ENCODE results near the gene WBP1L. TPM values are rescaled to one million over a fixed set of nuclear protein-coding genes. Genes with fewer than 3 reads are reported as not detected.

The WBP1L gene
- total RNA-seq, 1 donor from 2014 or later: 26.6 TPM

- intact Hi-C loops (cut with micrococcal nuclease): no loop called here
These were observed 35.0 kb downstream of the WBP1L start for GRCh38 chr10:102778781-102779180.

GRCh38 chr10:102779680-102780526 lies 36.2 kb downstream of the WBP1L start:
- intact Hi-C loops (cut with micrococcal nuclease): no loop called here

DNA sequence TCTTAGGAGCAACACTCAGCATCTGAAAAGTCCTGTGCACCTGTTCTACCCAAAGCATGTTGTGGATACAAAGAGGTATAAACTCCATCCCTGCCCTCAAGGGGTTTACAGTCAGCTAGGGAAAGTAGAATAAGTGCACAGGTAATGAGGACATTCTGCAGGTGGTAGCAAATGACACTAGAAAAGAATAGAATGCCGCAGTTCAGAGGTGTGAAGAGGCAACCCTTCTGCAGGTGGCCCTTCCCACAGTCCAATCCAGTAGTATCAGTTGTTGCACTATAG lies 36.7 kb downstream of the WBP1L start:
- intact Hi-C loops (cut with micrococcal nuclease): no loop called here

DNA sequence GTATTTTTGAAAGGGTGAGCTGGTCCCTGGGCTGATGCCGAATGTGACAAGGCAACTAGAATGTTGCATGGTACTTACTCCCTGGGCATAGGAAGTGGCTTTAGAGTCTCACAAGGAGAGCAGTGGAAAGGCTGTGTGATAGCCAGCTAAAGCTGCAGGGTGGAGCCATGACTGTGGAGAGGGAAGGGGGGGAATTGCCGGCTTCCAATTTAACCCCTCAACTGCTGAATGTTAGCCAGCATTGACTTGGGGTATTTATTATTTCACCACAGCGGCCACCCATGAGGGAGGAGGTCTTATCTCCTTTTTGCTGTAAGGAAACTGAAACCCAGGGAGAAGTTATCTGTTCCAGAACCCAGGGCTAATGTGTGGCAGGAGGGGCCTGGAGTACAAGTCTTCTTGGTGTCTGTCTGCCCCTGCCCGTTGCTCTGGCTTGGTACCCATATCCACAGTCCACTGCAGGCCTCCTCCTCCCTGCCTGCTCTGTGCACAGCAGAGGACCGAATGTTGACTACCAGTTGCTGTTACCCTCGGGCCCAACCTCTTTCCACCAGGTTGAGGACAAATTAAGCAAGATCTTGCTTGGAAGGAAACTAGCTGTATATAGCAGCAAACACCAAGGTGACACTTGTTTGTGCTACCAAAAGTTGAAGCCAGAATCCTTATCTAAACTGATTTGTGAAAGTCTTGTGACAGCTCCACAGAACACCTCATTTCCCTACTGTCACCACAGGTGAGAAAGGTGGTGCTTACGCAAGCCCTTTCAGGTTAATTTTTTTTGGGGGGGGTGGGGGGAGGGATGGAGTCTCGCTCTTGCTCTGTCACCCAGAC lies 37.6 kb downstream of the WBP1L start:
- intact Hi-C loops (cut with micrococcal nuclease): no loop called here

GRCh38 chr10:102781921-102782557 lies 38.3 kb downstream of the WBP1L start:
- intact Hi-C loops (cut with micrococcal nuclease): no loop called here

DNA sequence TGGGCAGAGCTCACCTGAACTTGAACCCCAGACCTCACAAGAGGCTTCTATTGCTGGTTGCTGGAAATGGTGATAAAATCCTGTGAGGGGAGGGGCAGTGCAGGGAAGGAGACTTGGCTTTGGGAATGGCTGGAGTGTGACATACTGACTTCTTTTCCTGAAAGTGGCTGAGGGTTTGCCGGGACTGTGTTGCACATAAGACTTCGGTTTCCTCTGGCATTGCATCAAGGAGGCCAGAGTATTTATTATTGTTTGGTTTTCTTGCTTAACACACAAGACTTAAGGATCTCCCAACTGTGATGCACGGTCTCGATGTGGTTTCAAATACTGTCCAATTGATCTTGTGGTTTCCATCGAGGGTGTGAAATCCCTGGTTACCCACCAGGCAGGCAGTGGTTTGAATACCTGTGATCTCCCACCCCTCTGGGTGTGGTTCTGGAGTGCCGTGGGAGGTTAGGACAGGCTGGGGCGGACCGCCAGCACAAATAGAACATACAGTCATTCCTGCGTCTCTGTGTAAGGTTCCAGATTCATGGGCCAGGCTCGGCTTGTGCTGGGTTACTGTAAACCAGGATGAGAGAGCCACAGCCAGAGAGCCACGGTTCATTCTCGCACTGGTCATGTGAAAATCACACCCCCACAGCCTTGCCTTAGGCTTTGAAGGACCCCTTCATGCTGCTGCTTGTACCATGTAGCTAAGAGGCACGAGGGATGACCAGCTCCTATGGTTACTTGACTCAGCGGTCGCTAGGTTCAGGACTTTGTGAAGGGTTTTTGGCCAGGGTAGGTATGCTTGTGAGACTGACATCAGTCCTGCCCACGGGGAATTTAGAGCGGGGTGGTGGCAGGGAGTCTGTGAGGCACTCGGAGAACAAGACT lies 39.2 kb downstream of the WBP1L start:
- intact Hi-C loops (cut with micrococcal nuclease): no loop called here

- intact Hi-C loops (cut with micrococcal nuclease): no loop called here
These were observed 39.8 kb downstream of the WBP1L start for GRCh38 chr10:102783568-102783967.

- intact Hi-C loops (cut with micrococcal nuclease): no loop called here
These were observed 42.1 kb downstream of the WBP1L start for GRCh38 chr10:102785818-102786217.

- intact Hi-C loops (cut with micrococcal nuclease): no loop called here
These were observed 48.1 kb downstream of the WBP1L start for GRCh38 chr10:102791754-102792395.

GRCh38 chr10:102795453-102796406 lies 52.0 kb downstream of the WBP1L start:
- intact Hi-C loops (cut with micrococcal nuclease): no loop called here

GRCh38 chr10:102796407-102797176 lies 52.8 kb downstream of the WBP1L start:
- intact Hi-C loops (cut with micrococcal nuclease): no loop called here

- intact Hi-C loops (cut with micrococcal nuclease): no loop called here
These were observed 56.1 kb downstream of the WBP1L start for GRCh38 chr10:102799691-102800471.

DNA sequence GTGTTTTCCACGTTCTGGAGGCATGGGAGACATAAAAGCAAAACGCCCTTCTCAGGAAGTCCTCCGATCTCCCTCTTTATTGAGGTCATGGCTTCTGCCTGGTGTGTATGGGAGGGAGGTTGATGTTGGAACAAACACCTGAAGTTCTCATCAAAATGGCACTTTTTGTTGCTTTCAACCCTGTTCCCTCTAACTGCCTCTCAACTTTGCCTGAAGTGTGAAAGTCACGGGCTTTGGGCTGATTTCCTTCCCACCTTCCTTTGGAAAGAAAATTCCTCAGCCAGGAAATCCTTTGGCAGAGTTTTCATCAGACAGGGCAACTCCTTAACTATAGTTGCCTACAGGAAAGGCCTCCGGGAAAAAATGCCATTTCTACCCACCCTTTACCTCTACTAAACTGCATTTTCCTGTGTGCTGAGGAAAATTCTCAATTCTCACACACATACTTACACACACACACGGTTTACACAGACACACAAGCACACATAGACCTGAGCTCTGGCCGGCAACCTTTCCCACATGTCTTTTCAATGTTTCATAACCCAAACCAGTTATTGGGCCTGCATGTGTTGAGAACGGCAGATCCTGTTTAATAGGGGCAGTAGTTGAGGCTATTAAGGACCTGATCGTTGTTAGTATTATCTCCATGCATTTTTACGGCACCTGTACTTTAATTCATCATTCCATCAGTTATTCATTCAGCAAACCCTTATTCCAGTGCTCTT lies 57.0 kb downstream of the WBP1L start:
- intact Hi-C loops (cut with micrococcal nuclease): no loop called here

- intact Hi-C loops (cut with micrococcal nuclease): no loop called here
These were observed 57.7 kb downstream of the WBP1L start for GRCh38 chr10:102801496-102801895.

GRCh38 chr10:102801978-102802377 lies 58.2 kb downstream of the WBP1L start:
- intact Hi-C loops (cut with micrococcal nuclease): no loop called here

- intact Hi-C loops (cut with micrococcal nuclease): no loop called here
These were observed 59.3 kb downstream of the WBP1L start for GRCh38 chr10:102802920-102803534.
